Measurements from ENCODE around the gene SULT1A1.

The SULT1A1 gene

GRCh38 chr16:28558456-28558855 is 51.4 kb downstream of the SULT1A1 start:
- DNase-seq (ENCODE audit: low spot score) = no peak

- no peak for DNase-seq (ENCODE audit: low spot score)
Observed at GRCh38 chr16:28556914-28557320, 52.9 kb downstream of the SULT1A1 start.

GRCh38 chr16:28555561-28555960 is 54.3 kb downstream of the SULT1A1 start:
- no peak for DNase-seq (ENCODE audit: low spot score)
